ENCODE results near the gene HOXC4. TPM values are rescaled to one million over a fixed set of nuclear protein-coding genes. Genes with fewer than 3 reads are reported as not detected.

HOXC4 gene
- total RNA-seq, 1 experiment from 2014 or later: 4.1 TPM

DNA sequence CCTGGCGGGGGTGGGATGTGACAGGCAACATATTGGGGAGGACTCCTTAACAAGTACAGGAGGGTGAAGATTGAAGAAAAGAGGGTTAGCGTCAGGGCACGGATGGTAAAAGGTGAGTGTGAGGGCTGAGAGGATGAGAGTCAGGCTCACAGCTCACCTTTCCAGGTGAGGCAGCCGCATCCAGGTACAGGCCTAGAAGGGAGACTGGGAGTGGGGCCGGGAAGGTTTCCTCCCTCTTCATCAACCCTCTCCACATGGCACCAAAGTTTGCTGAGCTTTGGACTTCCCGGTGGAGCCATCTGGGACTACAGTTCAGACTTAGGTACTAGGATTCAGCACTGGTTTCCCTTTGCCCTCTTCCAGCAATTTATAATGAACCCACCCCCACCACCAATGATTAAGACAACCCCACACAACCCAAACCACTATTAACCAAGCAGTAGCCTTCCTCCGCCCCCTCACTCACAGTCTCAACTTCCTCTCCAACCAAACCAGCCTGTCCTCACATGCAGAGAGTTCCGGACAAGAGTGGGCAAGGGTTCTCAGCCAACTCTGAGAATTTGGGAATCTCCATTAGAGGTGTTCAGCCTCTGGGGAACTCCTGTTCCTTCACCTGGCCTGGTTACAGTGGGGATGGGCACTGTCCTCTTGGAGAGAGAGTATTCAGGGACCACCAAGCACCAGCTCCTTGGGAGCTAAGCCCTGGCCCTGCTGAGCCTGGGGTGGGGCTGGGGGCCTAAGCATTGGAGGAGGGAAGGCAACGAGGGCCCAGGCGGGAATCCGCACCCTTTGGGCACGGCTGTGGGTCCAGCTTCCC lies 2.4 kb upstream of the HOXC4 start:
- DNase-seq: no peak
- no peaks in the 10 kb centered on the region for H3K36me3 ChIP-seq (ENCODE audit: control insufficient read depth, insufficient read depth, low read length)
- BruUV-seq (replicated peaks): no TSS peak
- ChIA-PET POLR2A (no interaction called here), CTCF (interaction anchor here (0.6 to 1.3 kb wide), 2 partner anchors 85 to 318 kb away, joined by 3 to 4 read pairs; no protein-coding TSS in a partner anchor)
- no peaks in the 10 kb centered on the region for H3K27me3 Mint-ChIP-seq (ENCODE audit: insufficient read depth, unreplicated experiment)
- no peaks in the 10 kb centered on the region for H3K27me3 ChIP-seq (replicated peaks; ENCODE audit: control insufficient read depth, insufficient read depth, low read length)
- no peaks in the 10 kb centered on the region for H3K9me3 ChIP-seq
- no peaks in the 10 kb centered on the region for H3K36me3 Mint-ChIP-seq (ENCODE audit: insufficient read depth, unreplicated experiment)
- H3K4me3 Mint-ChIP-seq (ENCODE audit: unreplicated experiment): no peak overlapping the region
- TF ChIP-seq, protein P1, sequence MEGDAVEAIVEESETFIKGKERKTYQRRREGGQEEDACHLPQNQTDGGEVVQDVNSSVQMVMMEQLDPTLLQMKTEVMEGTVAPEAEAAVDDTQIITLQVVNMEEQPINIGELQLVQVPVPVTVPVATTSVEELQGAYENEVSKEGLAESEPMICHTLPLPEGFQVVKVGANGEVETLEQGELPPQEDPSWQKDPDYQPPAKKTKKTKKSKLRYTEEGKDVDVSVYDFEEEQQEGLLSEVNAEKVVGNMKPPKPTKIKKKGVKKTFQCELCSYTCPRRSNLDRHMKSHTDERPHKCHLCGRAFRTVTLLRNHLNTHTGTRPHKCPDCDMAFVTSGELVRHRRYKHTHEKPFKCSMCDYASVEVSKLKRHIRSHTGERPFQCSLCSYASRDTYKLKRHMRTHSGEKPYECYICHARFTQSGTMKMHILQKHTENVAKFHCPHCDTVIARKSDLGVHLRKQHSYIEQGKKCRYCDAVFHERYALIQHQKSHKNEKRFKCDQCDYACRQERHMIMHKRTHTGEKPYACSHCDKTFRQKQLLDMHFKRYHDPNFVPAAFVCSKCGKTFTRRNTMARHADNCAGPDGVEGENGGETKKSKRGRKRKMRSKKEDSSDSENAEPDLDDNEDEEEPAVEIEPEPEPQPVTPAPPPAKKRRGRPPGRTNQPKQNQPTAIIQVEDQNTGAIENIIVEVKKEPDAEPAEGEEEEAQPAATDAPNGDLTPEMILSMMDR (IDR thresholded peaks at IDR 0.05; ENCODE audit: insufficient read depth in 1 of 2, low read depth in 1 of 2, low read length in 1 of 2, severe bottlenecking in 1 of 2, unreplicated experiment in 1 of 2): no peak
- intact Hi-C loops (cut with micrococcal nuclease; ENCODE audit: unreplicated experiment): no loop called here
- H3K27ac Mint-ChIP-seq (ENCODE audit: unreplicated experiment): no peak overlapping the region
- peaks cover 8% of the 10 kb centered on the region for H3K4me1 ChIP-seq
- no peak overlapping the region for H3K4me3 ChIP-seq (ENCODE audit: low read depth, low read length)
- peaks cover 16% of the 10 kb centered on the region for H3K4me1 Mint-ChIP-seq (ENCODE audit: low read depth, unreplicated experiment)
- H3K9me3 Mint-ChIP-seq (ENCODE audit: unreplicated experiment): no peaks in the 10 kb centered on the region

GRCh38 chr12:54051874-54052437 lies 1.7 kb upstream of the HOXC4 start:
- TF ChIP-seq, protein P1 (IDR thresholded peaks at IDR 0.05; ENCODE audit: insufficient read depth in 1 of 2, low read depth in 1 of 2, low read length in 1 of 2, severe bottlenecking in 1 of 2, unreplicated experiment in 1 of 2): no peak
- Mint-ChIP-seq H3K27me3 (ENCODE audit: insufficient read depth, unreplicated experiment) (no peaks in the 10 kb centered on the region), H3K36me3 (ENCODE audit: insufficient read depth, unreplicated experiment) (no peaks in the 10 kb centered on the region), H3K4me1 (ENCODE audit: low read depth, unreplicated experiment) (peaks cover 21% of the 10 kb centered on the region), H3K9me3 (ENCODE audit: unreplicated experiment) (no peaks in the 10 kb centered on the region), H3K27ac (ENCODE audit: unreplicated experiment) (no peak overlapping the region), H3K4me3 (ENCODE audit: unreplicated experiment) (no peak overlapping the region)
- BruUV-seq (replicated peaks): no TSS peak
- intact Hi-C loops (cut with micrococcal nuclease; ENCODE audit: unreplicated experiment): no loop called here
- DNase-seq: no peak
- Histone ChIP-seq H3K27me3 (replicated peaks; ENCODE audit: control insufficient read depth, insufficient read depth, low read length) (no peaks in the 10 kb centered on the region), H3K9me3 (no peaks in the 10 kb centered on the region), H3K4me3 (ENCODE audit: low read depth, low read length) (no peak overlapping the region), H3K4me1 (peaks cover 14% of the 10 kb centered on the region), H3K36me3 (ENCODE audit: control insufficient read depth, insufficient read depth, low read length) (no peaks in the 10 kb centered on the region)
- CTCF ChIA-PET: interaction anchor here (1.3 kb wide), 1 partner anchor 84 kb away, joined by 4 read pairs; no protein-coding TSS in a partner anchor
- POLR2A ChIA-PET: no interaction called here

DNA sequence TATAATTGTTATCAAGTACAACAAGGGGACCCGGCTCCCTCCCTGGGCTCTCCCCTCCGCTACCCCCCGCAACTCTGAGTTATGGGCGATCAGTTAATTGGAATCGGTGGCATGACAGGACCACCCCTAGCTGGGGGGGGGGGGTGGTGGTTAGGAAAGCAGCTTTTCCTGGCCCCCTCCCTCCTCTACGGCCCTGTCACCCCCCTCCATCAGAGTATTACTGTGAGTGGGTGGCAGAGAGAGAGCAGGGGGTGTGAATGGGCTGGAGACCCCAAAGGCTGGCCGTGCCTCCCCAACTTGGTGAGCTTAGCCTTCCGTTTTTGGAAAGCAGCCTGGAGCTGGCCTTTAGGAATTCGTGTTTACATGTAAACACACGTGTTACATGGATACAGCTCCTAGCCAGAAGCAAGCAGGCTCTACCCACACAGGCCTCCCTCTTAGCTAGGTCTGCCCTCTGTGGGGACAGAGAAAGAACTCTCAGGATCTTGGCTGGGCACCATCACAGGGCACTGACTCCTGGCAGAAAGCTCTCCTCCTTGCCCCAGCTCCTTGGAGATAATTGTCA lies 1.1 kb upstream of the HOXC4 start:
- Histone ChIP-seq H3K36me3 (ENCODE audit: control insufficient read depth, insufficient read depth, low read length) (no peaks in the 10 kb centered on the region), H3K9me3 (no peaks in the 10 kb centered on the region), H3K4me3 (ENCODE audit: low read depth, low read length) (no peak overlapping the region), H3K27me3 (replicated peaks; ENCODE audit: control insufficient read depth, insufficient read depth, low read length) (no peaks in the 10 kb centered on the region), H3K4me1 (peaks cover 14% of the 10 kb centered on the region)
- BruUV-seq (replicated peaks): no TSS peak
- no peaks in the 10 kb centered on the region for H3K9me3 Mint-ChIP-seq (ENCODE audit: unreplicated experiment)
- H3K4me3 Mint-ChIP-seq (ENCODE audit: unreplicated experiment): no peak overlapping the region
- H3K36me3 Mint-ChIP-seq (ENCODE audit: insufficient read depth, unreplicated experiment): no peaks in the 10 kb centered on the region
- H3K4me1 Mint-ChIP-seq (ENCODE audit: low read depth, unreplicated experiment): peaks cover 24% of the 10 kb centered on the region
- TF ChIP-seq, protein P1 (IDR thresholded peaks at IDR 0.05; ENCODE audit: insufficient read depth in 1 of 2, low read depth in 1 of 2, low read length in 1 of 2, severe bottlenecking in 1 of 2, unreplicated experiment in 1 of 2): no peak
- ChIA-PET CTCF (interaction anchor here (1.3 kb wide), 1 partner anchor 83 kb away, joined by 4 read pairs; no protein-coding TSS in a partner anchor), POLR2A (no interaction called here)
- intact Hi-C loops (cut with micrococcal nuclease; ENCODE audit: unreplicated experiment): no loop called here
- H3K27ac Mint-ChIP-seq (ENCODE audit: unreplicated experiment): no peak overlapping the region
- H3K27me3 Mint-ChIP-seq (ENCODE audit: insufficient read depth, unreplicated experiment): no peaks in the 10 kb centered on the region
- DNase-seq: no peak
